Measurements from ENCODE around the gene VAV3. TPM values are rescaled to one million over a fixed set of nuclear protein-coding genes. Genes with fewer than 3 reads are reported as not detected.

Gene VAV3
- polyA plus RNA-seq, 1 of the 3 experiments (the other 2 are of a cell fraction), result not detected

DNA sequence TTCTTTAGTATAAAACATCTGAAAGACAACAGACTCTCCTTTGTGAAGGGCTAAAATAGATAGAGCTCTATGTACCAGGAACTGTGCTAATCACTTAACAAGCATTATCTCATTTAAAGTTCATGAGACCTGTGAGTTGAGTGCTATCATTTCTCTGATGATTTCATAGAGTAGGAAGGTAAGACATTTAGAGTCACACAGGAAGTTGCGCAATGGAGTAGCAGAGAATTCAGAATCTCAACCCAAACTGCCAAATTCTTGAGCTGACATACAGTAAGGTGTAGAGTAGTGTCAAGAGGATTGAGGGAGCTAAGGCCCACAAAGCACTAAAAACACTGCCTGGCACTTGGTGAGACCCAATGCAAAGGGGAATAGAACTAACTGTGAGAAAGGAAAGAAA lies 439.8 kb downstream of the VAV3 start:
- DNase-seq, result no peak
- H4K20me1 ChIP-seq (ENCODE audit: insufficient read depth), result no peaks in the 10 kb centered on the region
- no peak overlapping the region for H3K4me2 ChIP-seq
- no peak overlapping the region for H3K4me3 ChIP-seq (ENCODE audit: low read depth in 2 of 2, low read length in 1 of 2)
- no peaks in the 10 kb centered on the region for H3K9me3 ChIP-seq
- WGBS (ENCODE audit: low lambda C conversion rate), result 75% methylated on average over 1 of the region's 1 CpG
- H3K27me3 ChIP-seq (ENCODE audit: insufficient read depth), result no peaks in the 10 kb centered on the region
- ChIA-PET POLR2A (no interaction called here), CTCF (interaction anchor here (0.7 to 1.5 kb wide), 3 partner anchors 14 to 223 kb away, joined by 3 to 5 read pairs (median 3); no protein-coding TSS in a partner anchor)
- no peaks in the 10 kb centered on the region for H3K4me1 ChIP-seq (ENCODE audit: control insufficient read depth in 1 of 2, insufficient read depth in 2 of 2, low read depth in 1 of 2, low read length in 1 of 2)
- no peak overlapping the region for H3K9ac ChIP-seq
- no peaks in the 10 kb centered on the region for H3K36me3 ChIP-seq (replicated peaks in 1 of 2; ENCODE audit: control insufficient read depth in 1 of 2, insufficient read depth in 2 of 2, low read length in 1 of 2)
- no peak overlapping the region for H3K27ac ChIP-seq (ENCODE audit: low read depth in 2 of 2, low read length in 1 of 2)
- no peaks in the 10 kb centered on the region for H3F3A ChIP-seq (replicated peaks; ENCODE audit: insufficient read depth)
- no peaks in the 10 kb centered on the region for H3K79me2 ChIP-seq (ENCODE audit: insufficient read depth)
- no peak overlapping the region for H2AFZ ChIP-seq (ENCODE audit: low read depth)
- H3K9me2 ChIP-seq, result no peaks in the 10 kb centered on the region
- TF ChIP-seq NRF1 (IDR thresholded peaks at IDR 0.05; ENCODE audit: low read depth, low read length) (no peak), RAD21 (IDR thresholded peaks at IDR 0.05; ENCODE audit: low read length) (no peak), SIN3A (IDR thresholded peaks at IDR 0.05; ENCODE audit: borderline replicate concordance, low read depth, low read length) (no peak), MEF2A (IDR thresholded peaks at IDR 0.05; ENCODE audit: borderline replicate concordance, low read depth) (no peak), GABPA (IDR thresholded peaks at IDR 0.05; ENCODE audit: low read depth) (no peak), POLR2AphosphoS5 (IDR thresholded peaks at IDR 0.05; ENCODE audit: low read depth, low read length) (no peak), ELF1 (IDR thresholded peaks at IDR 0.05) (no peak), FOXM1 (IDR thresholded peaks at IDR 0.05; ENCODE audit: low read depth) (no peak), RFX5 (IDR thresholded peaks at IDR 0.05; ENCODE audit: low read length) (no peak), EZH2phosphoT487 (IDR thresholded peaks at IDR 0.05; ENCODE audit: borderline replicate concordance, low read depth) (no peak), RCOR1 (IDR thresholded peaks at IDR 0.05; ENCODE audit: low read length) (no peak), CHD2 (IDR thresholded peaks at IDR 0.05; ENCODE audit: low read length, partially characterized antibody) (no peak), FOSL2 (IDR thresholded peaks at IDR 0.05; ENCODE audit: borderline replicate concordance, low read depth) (no peak)
- TF ChIP-seq, protein P1, sequence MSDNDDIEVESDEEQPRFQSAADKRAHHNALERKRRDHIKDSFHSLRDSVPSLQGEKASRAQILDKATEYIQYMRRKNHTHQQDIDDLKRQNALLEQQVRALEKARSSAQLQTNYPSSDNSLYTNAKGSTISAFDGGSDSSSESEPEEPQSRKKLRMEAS (IDR thresholded peaks at IDR 0.05; ENCODE audit: low read depth), result no peak
- TF ChIP-seq, protein P2, sequence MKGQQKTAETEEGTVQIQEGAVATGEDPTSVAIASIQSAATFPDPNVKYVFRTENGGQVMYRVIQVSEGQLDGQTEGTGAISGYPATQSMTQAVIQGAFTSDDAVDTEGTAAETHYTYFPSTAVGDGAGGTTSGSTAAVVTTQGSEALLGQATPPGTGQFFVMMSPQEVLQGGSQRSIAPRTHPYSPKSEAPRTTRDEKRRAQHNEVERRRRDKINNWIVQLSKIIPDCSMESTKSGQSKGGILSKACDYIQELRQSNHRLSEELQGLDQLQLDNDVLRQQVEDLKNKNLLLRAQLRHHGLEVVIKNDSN (IDR thresholded peaks at IDR 0.05; ENCODE audit: borderline replicate concordance, low read depth), result no peak
- TF ChIP-seq, protein P3, sequence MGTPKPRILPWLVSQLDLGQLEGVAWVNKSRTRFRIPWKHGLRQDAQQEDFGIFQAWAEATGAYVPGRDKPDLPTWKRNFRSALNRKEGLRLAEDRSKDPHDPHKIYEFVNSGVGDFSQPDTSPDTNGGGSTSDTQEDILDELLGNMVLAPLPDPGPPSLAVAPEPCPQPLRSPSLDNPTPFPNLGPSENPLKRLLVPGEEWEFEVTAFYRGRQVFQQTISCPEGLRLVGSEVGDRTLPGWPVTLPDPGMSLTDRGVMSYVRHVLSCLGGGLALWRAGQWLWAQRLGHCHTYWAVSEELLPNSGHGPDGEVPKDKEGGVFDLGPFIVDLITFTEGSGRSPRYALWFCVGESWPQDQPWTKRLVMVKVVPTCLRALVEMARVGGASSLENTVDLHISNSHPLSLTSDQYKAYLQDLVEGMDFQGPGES (IDR thresholded peaks at IDR 0.05; ENCODE audit: low read depth, low read length), result no peak

DNA sequence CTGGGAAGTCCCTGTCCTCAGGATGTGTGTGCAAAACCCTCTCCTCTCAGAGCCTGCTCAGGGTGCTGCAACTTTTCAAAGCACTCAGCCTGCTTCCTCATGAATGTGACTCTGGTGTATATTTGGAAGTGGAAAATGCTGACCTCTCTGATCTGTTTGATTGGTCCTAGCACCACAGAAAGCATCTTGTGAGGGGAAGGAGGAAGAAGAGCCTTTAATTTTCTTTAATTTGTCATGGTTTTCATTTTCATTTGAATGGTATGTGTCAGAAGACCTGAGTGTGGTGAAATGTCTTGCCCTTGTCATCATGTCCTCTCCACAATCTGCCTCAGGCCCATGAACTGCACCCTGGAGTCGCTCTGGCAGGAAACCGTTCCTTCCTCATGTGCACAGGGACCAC lies 440.7 kb downstream of the VAV3 start:
- Histone ChIP-seq H4K20me1 (ENCODE audit: insufficient read depth) (no peaks in the 10 kb centered on the region), H3K4me3 (ENCODE audit: low read depth in 2 of 2, low read length in 1 of 2) (no peak overlapping the region), H3K9ac (no peak overlapping the region), H3K36me3 (replicated peaks in 1 of 2; ENCODE audit: control insufficient read depth in 1 of 2, insufficient read depth in 2 of 2, low read length in 1 of 2) (no peaks in the 10 kb centered on the region), H3K9me2 (no peaks in the 10 kb centered on the region), H3K27me3 (ENCODE audit: insufficient read depth) (no peaks in the 10 kb centered on the region), H3K9me3 (no peaks in the 10 kb centered on the region), H3F3A (replicated peaks; ENCODE audit: insufficient read depth) (no peaks in the 10 kb centered on the region), H3K27ac (ENCODE audit: low read depth in 2 of 2, low read length in 1 of 2) (no peak overlapping the region), H3K79me2 (ENCODE audit: insufficient read depth) (no peaks in the 10 kb centered on the region), H2AFZ (ENCODE audit: low read depth) (no peak overlapping the region), H3K4me2 (no peak overlapping the region), H3K4me1 (ENCODE audit: control insufficient read depth in 1 of 2, insufficient read depth in 2 of 2, low read depth in 1 of 2, low read length in 1 of 2) (no peaks in the 10 kb centered on the region)
- ChIA-PET CTCF (no interaction called here), POLR2A (no interaction called here)
- no peak for DNase-seq
- 56% methylated on average over 2 of the region's 2 CpGs for WGBS (ENCODE audit: low lambda C conversion rate)
- no peak for TF ChIP-seq NFIC (IDR thresholded peaks at IDR 0.05; ENCODE audit: borderline replicate concordance)
- no peak for TF ChIP-seq RXRA (IDR thresholded peaks at IDR 0.05; ENCODE audit: borderline replicate concordance, low read depth)
- no peak for TF ChIP-seq FOXM1 (IDR thresholded peaks at IDR 0.05; ENCODE audit: low read depth)
- TF ChIP-seq, protein P4, sequence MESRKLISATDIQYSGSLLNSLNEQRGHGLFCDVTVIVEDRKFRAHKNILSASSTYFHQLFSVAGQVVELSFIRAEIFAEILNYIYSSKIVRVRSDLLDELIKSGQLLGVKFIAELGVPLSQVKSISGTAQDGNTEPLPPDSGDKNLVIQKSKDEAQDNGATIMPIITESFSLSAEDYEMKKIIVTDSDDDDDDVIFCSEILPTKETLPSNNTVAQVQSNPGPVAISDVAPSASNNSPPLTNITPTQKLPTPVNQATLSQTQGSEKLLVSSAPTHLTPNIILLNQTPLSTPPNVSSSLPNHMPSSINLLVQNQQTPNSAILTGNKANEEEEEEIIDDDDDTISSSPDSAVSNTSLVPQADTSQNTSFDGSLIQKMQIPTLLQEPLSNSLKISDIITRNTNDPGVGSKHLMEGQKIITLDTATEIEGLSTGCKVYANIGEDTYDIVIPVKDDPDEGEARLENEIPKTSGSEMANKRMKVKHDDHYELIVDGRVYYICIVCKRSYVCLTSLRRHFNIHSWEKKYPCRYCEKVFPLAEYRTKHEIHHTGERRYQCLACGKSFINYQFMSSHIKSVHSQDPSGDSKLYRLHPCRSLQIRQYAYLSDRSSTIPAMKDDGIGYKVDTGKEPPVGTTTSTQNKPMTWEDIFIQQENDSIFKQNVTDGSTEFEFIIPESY (IDR thresholded peaks at IDR 0.05; ENCODE audit: borderline replicate concordance, low read depth), result no peak
- TF ChIP-seq, protein P5, sequence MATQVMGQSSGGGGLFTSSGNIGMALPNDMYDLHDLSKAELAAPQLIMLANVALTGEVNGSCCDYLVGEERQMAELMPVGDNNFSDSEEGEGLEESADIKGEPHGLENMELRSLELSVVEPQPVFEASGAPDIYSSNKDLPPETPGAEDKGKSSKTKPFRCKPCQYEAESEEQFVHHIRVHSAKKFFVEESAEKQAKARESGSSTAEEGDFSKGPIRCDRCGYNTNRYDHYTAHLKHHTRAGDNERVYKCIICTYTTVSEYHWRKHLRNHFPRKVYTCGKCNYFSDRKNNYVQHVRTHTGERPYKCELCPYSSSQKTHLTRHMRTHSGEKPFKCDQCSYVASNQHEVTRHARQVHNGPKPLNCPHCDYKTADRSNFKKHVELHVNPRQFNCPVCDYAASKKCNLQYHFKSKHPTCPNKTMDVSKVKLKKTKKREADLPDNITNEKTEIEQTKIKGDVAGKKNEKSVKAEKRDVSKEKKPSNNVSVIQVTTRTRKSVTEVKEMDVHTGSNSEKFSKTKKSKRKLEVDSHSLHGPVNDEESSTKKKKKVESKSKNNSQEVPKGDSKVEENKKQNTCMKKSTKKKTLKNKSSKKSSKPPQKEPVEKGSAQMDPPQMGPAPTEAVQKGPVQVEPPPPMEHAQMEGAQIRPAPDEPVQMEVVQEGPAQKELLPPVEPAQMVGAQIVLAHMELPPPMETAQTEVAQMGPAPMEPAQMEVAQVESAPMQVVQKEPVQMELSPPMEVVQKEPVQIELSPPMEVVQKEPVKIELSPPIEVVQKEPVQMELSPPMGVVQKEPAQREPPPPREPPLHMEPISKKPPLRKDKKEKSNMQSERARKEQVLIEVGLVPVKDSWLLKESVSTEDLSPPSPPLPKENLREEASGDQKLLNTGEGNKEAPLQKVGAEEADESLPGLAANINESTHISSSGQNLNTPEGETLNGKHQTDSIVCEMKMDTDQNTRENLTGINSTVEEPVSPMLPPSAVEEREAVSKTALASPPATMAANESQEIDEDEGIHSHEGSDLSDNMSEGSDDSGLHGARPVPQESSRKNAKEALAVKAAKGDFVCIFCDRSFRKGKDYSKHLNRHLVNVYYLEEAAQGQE (IDR thresholded peaks at IDR 0.05; ENCODE audit: low read depth, low read length), result no peak
- TF ChIP-seq EP300 (IDR thresholded peaks at IDR 0.05; ENCODE audit: borderline replicate concordance in 1 of 2, low read depth in 1 of 2, low read length in 1 of 2), result no peak
- no peak for TF ChIP-seq FOXJ3 (CRISPR knock-in tag; IDR thresholded peaks at IDR 0.05)
